Fibroblast of pulmonary artery (primary cell): Measurements from ENCODE around the gene SCIN.
A peak's percentile ranks its signal among the peaks of the same experiment; 100 is the strongest.
"Not testable (repeated sequence)": the region's sequence is repeated elsewhere in the genome, so short reads cannot be mapped to it uniquely, and the experiment has no call there.

Source experiments
- DNase-seq: peaks from one replicate; pipeline ENCODE4 v3.0.0-alpha.2; 2010; ENCODE audit warnings: low read depth
- H3K4me3 ChIP-seq: replicated peaks from 2 replicates; pipeline ENCODE4 v1.5.1; 2011; ENCODE audit warnings: low read depth, mild to moderate bottlenecking, control low read depth, low read length, moderate library complexity
- CTCF ChIP-seq: IDR thresholded peaks from 2 replicates; pipeline ENCODE4 v1.5.1; 2011; ENCODE audit warnings: mild to moderate bottlenecking, control low read depth, low read length, inconsistent platforms; ENCODE audit errors: missing control alignments

Gene SCIN

GRCh38 chr7:12684733-12685132, 114.2 kb downstream of the SCIN start:
- no peak for TF ChIP-seq CTCF
- H3K4me3 ChIP-seq = no peak overlapping the region
- DNase-seq = no peak

- peak overlapping the region; percentile 67 for H3K4me3 ChIP-seq
- peak; percentile 67 for TF ChIP-seq CTCF
- peak; percentile 74 for DNase-seq
These were observed 115.0 kb downstream of the SCIN start for GRCh38 chr7:12685550-12685949.

GRCh38 chr7:12686234-12686890, 115.8 kb downstream of the SCIN start:
- DNase-seq = peak; percentile 89
- TF ChIP-seq CTCF = peak; percentile 34
- peak overlapping the region; percentile 67 for H3K4me3 ChIP-seq

GRCh38 chr7:12686891-12687717, 116.6 kb downstream of the SCIN start, which contains the start of gene ARL4A:
Gene ARL4A (plus strand): TSS chr7:12687633. CDS start chr7:12688255, 622 bp downstream.
- peak within 1 kb of the TSS; percentile 67 for H3K4me3 ChIP-seq
- peak; percentile 36 for TF ChIP-seq CTCF
- peak; percentile 99 for DNase-seq

- TF ChIP-seq CTCF = no peak
- no peak for DNase-seq
- H3K4me3 ChIP-seq = peak overlapping the region; percentile 67
These were observed 117.2 kb downstream of the SCIN start for GRCh38 chr7:12687718-12688171.

- DNase-seq = not testable (repeated sequence)
- peak overlapping the region; percentile 67 for H3K4me3 ChIP-seq
These were observed 118.1 kb downstream of the SCIN start for GRCh38 chr7:12688485-12689170.

- no peak for TF ChIP-seq CTCF
- DNase-seq = no peak
- H3K4me3 ChIP-seq = peak overlapping the region; percentile 67
These were observed 118.9 kb downstream of the SCIN start for GRCh38 chr7:12689451-12689850.
